Measurements from ENCODE around the gene C19orf38. TPM values are rescaled to one million over a fixed set of nuclear protein-coding genes. Genes with fewer than 3 reads are reported as not detected.

The C19orf38 gene
- total RNA-seq, 1 donor from 2014 or later: 4.2 TPM

- Histone ChIP-seq H3K4me1 (ENCODE audit: control insufficient read depth in 3 of 3, insufficient read depth in 3 of 3, low read length in 3 of 3) (peaks cover 60 to 70% (median 66%) of the 10 kb centered on the region in 3 donors), H3K36me3 (ENCODE audit: control insufficient read depth in 3 of 3, insufficient read depth in 3 of 3, low read length in 3 of 3) (no peaks in the 10 kb centered on the region), H3K9ac (ENCODE audit: low read depth in 1 of 3, low read length in 3 of 3) (peak overlapping the region; percentile 14 to 69 (median 23)), H3K27me3 (ENCODE audit: control insufficient read depth in 3 of 3, insufficient read depth in 3 of 3, low read length in 3 of 3) (no peaks in the 10 kb centered on the region), H3K9me3 (ENCODE audit: control insufficient read depth in 3 of 3, low read length in 3 of 3) (no peaks in the 10 kb centered on the region), H3K27ac (ENCODE audit: low read depth, low read length) (peak overlapping the region; percentile 30), H3K4me3 (ENCODE audit: low read length in 3 of 3) (no peak overlapping the region)
These were observed 39.6 kb downstream of the C19orf38 start for GRCh38 chr19:10887616-10888367.

- Histone ChIP-seq H3K9ac (ENCODE audit: low read depth in 1 of 3, low read length in 3 of 3) (peak overlapping the region in 2 of 3 donors; percentile 14 to 69), H3K4me1 (ENCODE audit: control insufficient read depth in 3 of 3, insufficient read depth in 3 of 3, low read length in 3 of 3) (peaks cover 62 to 70% (median 65%) of the 10 kb centered on the region in 3 donors), H3K36me3 (ENCODE audit: control insufficient read depth in 3 of 3, insufficient read depth in 3 of 3, low read length in 3 of 3) (no peaks in the 10 kb centered on the region), H3K9me3 (ENCODE audit: control insufficient read depth in 3 of 3, low read length in 3 of 3) (no peaks in the 10 kb centered on the region), H3K27ac (ENCODE audit: low read depth, low read length) (peak overlapping the region; percentile 30), H3K27me3 (ENCODE audit: control insufficient read depth in 3 of 3, insufficient read depth in 3 of 3, low read length in 3 of 3) (no peaks in the 10 kb centered on the region), H3K4me3 (ENCODE audit: low read length in 3 of 3) (no peak overlapping the region)
These were observed 40.2 kb downstream of the C19orf38 start for GRCh38 chr19:10888421-10888866.

- Histone ChIP-seq H3K27me3 (ENCODE audit: control insufficient read depth in 3 of 3, insufficient read depth in 3 of 3, low read length in 3 of 3) (no peaks in the 10 kb centered on the region), H3K27ac (ENCODE audit: low read depth, low read length) (no peak overlapping the region), H3K36me3 (ENCODE audit: control insufficient read depth in 3 of 3, insufficient read depth in 3 of 3, low read length in 3 of 3) (no peaks in the 10 kb centered on the region), H3K4me3 (ENCODE audit: low read length in 3 of 3) (no peak overlapping the region), H3K4me1 (ENCODE audit: control insufficient read depth in 3 of 3, insufficient read depth in 3 of 3, low read length in 3 of 3) (peaks cover 72 to 74% (median 73%) of the 10 kb centered on the region in 3 donors), H3K9me3 (ENCODE audit: control insufficient read depth in 3 of 3, low read length in 3 of 3) (no peaks in the 10 kb centered on the region), H3K9ac (ENCODE audit: low read depth in 1 of 3, low read length in 3 of 3) (peak overlapping the region in 1 of 3 donors; percentile 16)
These were observed 41.7 kb downstream of the C19orf38 start for GRCh38 chr19:10889880-10890279.

GRCh38 chr19:10891405-10892086 lies 43.3 kb downstream of the C19orf38 start:
- H3K36me3 ChIP-seq (ENCODE audit: control insufficient read depth in 3 of 3, insufficient read depth in 3 of 3, low read length in 3 of 3): no peaks in the 10 kb centered on the region
- H3K4me3 ChIP-seq (ENCODE audit: low read length in 3 of 3): peak overlapping the region; percentile 19 to 50 (median 43)
- no peaks in the 10 kb centered on the region for H3K9me3 ChIP-seq (ENCODE audit: control insufficient read depth in 3 of 3, low read length in 3 of 3)
- no peaks in the 10 kb centered on the region for H3K27me3 ChIP-seq (ENCODE audit: control insufficient read depth in 3 of 3, insufficient read depth in 3 of 3, low read length in 3 of 3)
- H3K4me1 ChIP-seq (ENCODE audit: control insufficient read depth in 3 of 3, insufficient read depth in 3 of 3, low read length in 3 of 3): peaks cover 80 to 81% (median 81%) of the 10 kb centered on the region in 3 donors
- H3K9ac ChIP-seq (ENCODE audit: low read depth in 1 of 3, low read length in 3 of 3): peak overlapping the region; percentile 29 to 83 (median 69)
- H3K27ac ChIP-seq (ENCODE audit: low read depth, low read length): peak overlapping the region; percentile 91

- Histone ChIP-seq H3K4me1 (ENCODE audit: control insufficient read depth in 3 of 3, insufficient read depth in 3 of 3, low read length in 3 of 3) (peaks cover 80 to 83% (median 82%) of the 10 kb centered on the region in 3 donors), H3K4me3 (ENCODE audit: low read length in 3 of 3) (peak overlapping the region in 2 of 3 donors; percentile 39 to 50), H3K9me3 (ENCODE audit: control insufficient read depth in 3 of 3, low read length in 3 of 3) (no peaks in the 10 kb centered on the region), H3K9ac (ENCODE audit: low read depth in 1 of 3, low read length in 3 of 3) (peak overlapping the region; percentile 58 to 83 (median 69)), H3K27ac (ENCODE audit: low read depth, low read length) (peak overlapping the region; percentile 91), H3K27me3 (ENCODE audit: control insufficient read depth in 3 of 3, insufficient read depth in 3 of 3, low read length in 3 of 3) (no peaks in the 10 kb centered on the region), H3K36me3 (ENCODE audit: control insufficient read depth in 3 of 3, insufficient read depth in 3 of 3, low read length in 3 of 3) (no peaks in the 10 kb centered on the region)
These were observed 44.0 kb downstream of the C19orf38 start for GRCh38 chr19:10892256-10892655.

- Histone ChIP-seq H3K36me3 (ENCODE audit: control insufficient read depth in 3 of 3, insufficient read depth in 3 of 3, low read length in 3 of 3) (no peaks in the 10 kb centered on the region), H3K4me1 (ENCODE audit: control insufficient read depth in 3 of 3, insufficient read depth in 3 of 3, low read length in 3 of 3) (peaks cover 80 to 88% (median 85%) of the 10 kb centered on the region in 3 donors), H3K9ac (ENCODE audit: low read depth in 1 of 3, low read length in 3 of 3) (peak overlapping the region in 2 of 3 donors; percentile 14 to 79), H3K27ac (ENCODE audit: low read depth, low read length) (peak overlapping the region; percentile 91), H3K4me3 (ENCODE audit: low read length in 3 of 3) (no peak overlapping the region), H3K9me3 (ENCODE audit: control insufficient read depth in 3 of 3, low read length in 3 of 3) (no peaks in the 10 kb centered on the region), H3K27me3 (ENCODE audit: control insufficient read depth in 3 of 3, insufficient read depth in 3 of 3, low read length in 3 of 3) (no peaks in the 10 kb centered on the region)
These were observed 46.6 kb downstream of the C19orf38 start for GRCh38 chr19:10894911-10895213.

GRCh38 chr19:10895363-10895762 lies 47.1 kb downstream of the C19orf38 start:
- Histone ChIP-seq H3K36me3 (ENCODE audit: control insufficient read depth in 3 of 3, insufficient read depth in 3 of 3, low read length in 3 of 3) (no peaks in the 10 kb centered on the region), H3K9me3 (ENCODE audit: control insufficient read depth in 3 of 3, low read length in 3 of 3) (no peaks in the 10 kb centered on the region), H3K27ac (ENCODE audit: low read depth, low read length) (peak overlapping the region; percentile 91), H3K27me3 (ENCODE audit: control insufficient read depth in 3 of 3, insufficient read depth in 3 of 3, low read length in 3 of 3) (no peaks in the 10 kb centered on the region), H3K4me1 (ENCODE audit: control insufficient read depth in 3 of 3, insufficient read depth in 3 of 3, low read length in 3 of 3) (peaks cover 80 to 93% (median 90%) of the 10 kb centered on the region in 3 donors), H3K9ac (ENCODE audit: low read depth in 1 of 3, low read length in 3 of 3) (peak overlapping the region; percentile 63 to 79 (median 74)), H3K4me3 (ENCODE audit: low read length in 3 of 3) (peak overlapping the region in 2 of 3 donors; percentile 25 to 35)

- Histone ChIP-seq H3K9ac (ENCODE audit: low read depth in 1 of 3, low read length in 3 of 3) (peak overlapping the region; percentile 63 to 79 (median 74)), H3K36me3 (ENCODE audit: control insufficient read depth in 3 of 3, insufficient read depth in 3 of 3, low read length in 3 of 3) (no peaks in the 10 kb centered on the region), H3K9me3 (ENCODE audit: control insufficient read depth in 3 of 3, low read length in 3 of 3) (no peaks in the 10 kb centered on the region), H3K27ac (ENCODE audit: low read depth, low read length) (peak overlapping the region; percentile 91), H3K4me1 (ENCODE audit: control insufficient read depth in 3 of 3, insufficient read depth in 3 of 3, low read length in 3 of 3) (peaks cover 77 to 92% (median 88%) of the 10 kb centered on the region in 3 donors), H3K4me3 (ENCODE audit: low read length in 3 of 3) (peak overlapping the region; percentile 25 to 35 (median 35)), H3K27me3 (ENCODE audit: control insufficient read depth in 3 of 3, insufficient read depth in 3 of 3, low read length in 3 of 3) (no peaks in the 10 kb centered on the region)
These were observed 47.7 kb downstream of the C19orf38 start for GRCh38 chr19:10895920-10896319.

GRCh38 chr19:10896851-10897526 lies 48.8 kb downstream of the C19orf38 start:
- H3K9ac ChIP-seq (ENCODE audit: low read depth in 1 of 3, low read length in 3 of 3): peak overlapping the region in 2 of 3 donors; percentile 63 to 79
- H3K4me3 ChIP-seq (ENCODE audit: low read length in 3 of 3): peak overlapping the region in 2 of 3 donors; percentile 25 to 35
- no peaks in the 10 kb centered on the region for H3K9me3 ChIP-seq (ENCODE audit: control insufficient read depth in 3 of 3, low read length in 3 of 3)
- no peaks in the 10 kb centered on the region for H3K36me3 ChIP-seq (ENCODE audit: control insufficient read depth in 3 of 3, insufficient read depth in 3 of 3, low read length in 3 of 3)
- no peaks in the 10 kb centered on the region for H3K27me3 ChIP-seq (ENCODE audit: control insufficient read depth in 3 of 3, insufficient read depth in 3 of 3, low read length in 3 of 3)
- peaks cover 67 to 92% (median 87%) of the 10 kb centered on the region in 3 donors for H3K4me1 ChIP-seq (ENCODE audit: control insufficient read depth in 3 of 3, insufficient read depth in 3 of 3, low read length in 3 of 3)
- peak overlapping the region; percentile 91 for H3K27ac ChIP-seq (ENCODE audit: low read depth, low read length)

Measured in skeletal muscle tissue (tissue), 4 donors.